ENCODE results near the gene SCRT2. TPM values are rescaled to one million over a fixed set of nuclear protein-coding genes. Genes with fewer than 3 reads are reported as not detected.
"Not testable (repeated sequence)": the region's sequence is repeated elsewhere in the genome, so short reads cannot be mapped to it uniquely, and the experiment has no call there.

Gene SCRT2
- total RNA-seq, result not detected
- not detected for polyA plus RNA-seq
- total RNA-seq, result not detected

DNA sequence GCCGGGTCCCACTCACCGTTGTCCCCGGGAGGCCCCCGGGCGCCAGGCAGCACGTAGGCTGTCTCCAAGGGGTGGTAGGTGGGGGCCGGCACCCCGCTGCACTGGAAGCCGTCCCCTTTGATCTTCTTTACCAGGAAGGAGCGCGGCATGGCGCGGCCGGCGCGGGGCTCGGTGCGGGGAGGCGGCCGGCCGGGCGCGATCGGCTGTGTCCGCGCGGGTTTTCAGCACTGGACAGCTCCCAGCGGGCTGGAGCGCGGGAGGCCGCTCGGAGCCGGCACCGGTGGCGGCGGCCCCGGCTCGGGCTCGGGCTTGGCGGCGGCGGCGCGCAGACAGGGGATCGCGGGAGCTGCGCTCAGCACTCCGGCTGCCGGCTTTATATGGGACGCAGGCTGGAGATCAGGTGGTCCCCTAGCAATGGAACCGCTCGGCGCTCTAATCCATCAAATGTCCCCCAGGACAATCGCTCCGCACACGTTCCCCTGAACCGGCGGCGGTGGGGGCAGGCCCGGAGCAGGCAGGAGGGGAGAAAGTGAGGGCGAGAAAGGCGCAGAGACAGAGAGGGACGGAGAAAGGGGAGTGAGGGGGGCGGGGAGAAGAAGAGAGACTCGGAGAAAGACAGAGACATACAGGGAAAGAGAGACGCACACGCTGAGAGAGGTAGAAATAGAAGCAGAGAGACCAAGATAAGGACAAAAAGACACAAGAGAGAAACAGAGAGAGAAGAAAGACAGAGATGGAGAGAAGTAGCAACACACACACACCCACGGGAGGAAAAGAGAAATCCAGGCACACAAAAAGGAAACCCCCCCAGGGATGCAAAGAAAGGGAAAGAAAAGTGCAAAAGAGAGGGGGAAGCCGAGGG is at the start of gene SCRT2:
Gene SCRT2, minus strand, starts transcription at position 350 of the 862 bp plus-strand sequence. Its CDS starts 201 bp downstream, at position 149.
- Mint-ChIP-seq H3K27me3 (peaks cover 63 to 80% (median 72%) of the 10 kb centered on the region in 5 donors), H3K4me1 (peaks cover 5 to 11% (median 6%) of the 10 kb centered on the region in 7 donors), H3K36me3 (peaks cover 0 to 4% (median 4%) of the 10 kb centered on the region in 5 donors), H3K9me3 (peaks cover 0 to 5% (median 0%) of the 10 kb centered on the region in 11 donors), H3K27ac (peak within 1 kb of the TSS in 1 of 9 donors; percentile 65), H3K4me3 (peak within 1 kb of the TSS in 7 of 10 donors; percentile 0 to 74 (median 59))
- ATAC-seq (peak; percentile 93), DNase-seq (peak; percentile 24 to 82 (median 61))
- Histone ChIP-seq H3K9me3 (ENCODE audit: control insufficient read depth in 2 of 3, low read length in 3 of 3) (no peaks in the 10 kb centered on the region), H3K27ac (ENCODE audit: low read depth, low read length) (no peak within 1 kb of the TSS), H3K27me3 (ENCODE audit: control insufficient read depth in 2 of 2, insufficient read depth in 2 of 2, low read length in 2 of 2) (peaks cover 0 to 10% of the 10 kb centered on the region in 2 donors), H3K4me3 (ENCODE audit: low read length) (no peak within 1 kb of the TSS), H3K36me3 (ENCODE audit: control insufficient read depth in 2 of 3, insufficient read depth in 3 of 3, low read length in 3 of 3) (no peaks in the 10 kb centered on the region), H3K4me1 (ENCODE audit: control insufficient read depth in 2 of 2, insufficient read depth in 2 of 2, low read length in 2 of 2) (no peaks in the 10 kb centered on the region)
- ChIA-PET POLR2A (no interaction called here), CTCF (no interaction called here)
- intact Hi-C loops (cut with micrococcal nuclease), result no loop called here

DNA sequence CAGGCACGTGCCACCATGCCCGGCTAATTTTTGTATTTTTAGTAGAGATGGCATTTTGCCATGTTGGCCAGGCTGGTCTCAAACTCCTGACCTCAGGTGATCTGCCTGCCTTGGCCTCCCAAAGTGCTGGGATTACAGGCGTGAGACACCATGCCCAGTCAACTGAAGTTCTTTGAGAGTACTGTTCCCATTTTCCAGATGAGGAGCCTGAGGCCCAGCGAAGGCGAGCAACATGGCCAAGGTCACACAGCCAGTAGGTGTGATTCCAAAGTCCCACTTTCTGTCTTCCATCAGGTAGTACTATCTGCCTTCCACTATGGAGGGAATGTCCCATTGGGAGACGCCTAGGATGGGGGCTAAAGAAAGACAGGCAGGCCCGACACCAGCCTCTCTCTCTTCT is 49.2 kb upstream of the SCRT2 start:
- H3K36me3 ChIP-seq (ENCODE audit: control insufficient read depth in 2 of 3, insufficient read depth in 3 of 3, low read length in 3 of 3); H3K4me3 Mint-ChIP-seq; H3K9me3 Mint-ChIP-seq; POLR2A ChIA-PET; CTCF ChIA-PET; intact Hi-C loops (cut with micrococcal nuclease); H3K27ac Mint-ChIP-seq; H3K36me3 Mint-ChIP-seq; H3K9me3 ChIP-seq (ENCODE audit: control insufficient read depth in 2 of 3, low read length in 3 of 3); H3K4me1 ChIP-seq (ENCODE audit: control insufficient read depth in 2 of 2, insufficient read depth in 2 of 2, low read length in 2 of 2); H3K4me3 ChIP-seq (ENCODE audit: low read length); DNase-seq; H3K27me3 ChIP-seq (ENCODE audit: control insufficient read depth in 2 of 2, insufficient read depth in 2 of 2, low read length in 2 of 2); H3K4me1 Mint-ChIP-seq; ATAC-seq; H3K27ac ChIP-seq (ENCODE audit: low read depth, low read length): not testable (repeated sequence)
- peaks cover 37 to 62% (median 55%) of the 10 kb centered on the region in 5 donors for H3K27me3 Mint-ChIP-seq

DNA sequence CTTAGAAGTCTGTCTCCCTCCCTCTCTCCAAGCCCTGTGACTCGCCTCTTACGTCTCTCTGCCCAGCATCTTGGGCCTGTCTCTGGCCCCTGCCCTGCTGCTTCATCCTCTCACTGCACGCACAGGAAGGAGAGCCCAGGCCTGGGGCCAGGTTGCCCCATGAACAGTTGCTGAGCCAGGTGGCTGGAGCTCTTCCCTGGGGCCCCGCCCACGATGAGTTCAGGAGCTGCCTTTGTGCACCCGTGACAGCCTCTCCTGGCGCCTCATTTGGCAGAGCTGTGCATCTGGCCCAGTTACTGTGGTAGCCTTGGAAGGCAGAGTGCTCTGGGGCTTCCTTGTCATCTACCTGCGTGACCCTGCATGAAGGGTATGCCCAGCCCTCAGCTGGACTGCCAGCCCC is 48.2 kb upstream of the SCRT2 start:
- H3K36me3 Mint-ChIP-seq, result peaks cover 0 to 4% (median 0%) of the 10 kb centered on the region in 5 donors
- H3K27me3 ChIP-seq (ENCODE audit: control insufficient read depth in 2 of 2, insufficient read depth in 2 of 2, low read length in 2 of 2), result no peaks in the 10 kb centered on the region
- no peak overlapping the region for H3K4me3 ChIP-seq (ENCODE audit: low read length)
- H3K4me3 Mint-ChIP-seq, result peak overlapping the region in 1 of 10 donors; percentile 34
- intact Hi-C loops (cut with micrococcal nuclease), result no loop called here
- CTCF ChIA-PET, result interaction anchor here (0.6 kb wide), 1 partner anchor 15 kb away, joined by 3 read pairs; no protein-coding TSS in a partner anchor
- no peak for ATAC-seq
- H3K4me1 ChIP-seq (ENCODE audit: control insufficient read depth in 2 of 2, insufficient read depth in 2 of 2, low read length in 2 of 2), result peaks cover 0 to 4% of the 10 kb centered on the region in 2 donors
- POLR2A ChIA-PET, result no interaction called here
- peaks cover 27 to 61% (median 53%) of the 10 kb centered on the region in 5 donors for H3K27me3 Mint-ChIP-seq
- H3K9me3 Mint-ChIP-seq, result peaks cover 0 to 1% (median 0%) of the 10 kb centered on the region in 11 donors
- H3K27ac Mint-ChIP-seq, result no peak overlapping the region
- H3K4me1 Mint-ChIP-seq, result peaks cover 0 to 6% (median 0%) of the 10 kb centered on the region in 7 donors
- no peaks in the 10 kb centered on the region for H3K9me3 ChIP-seq (ENCODE audit: control insufficient read depth in 2 of 3, low read length in 3 of 3)
- no peak for DNase-seq
- H3K27ac ChIP-seq (ENCODE audit: low read depth, low read length), result no peak overlapping the region
- no peaks in the 10 kb centered on the region for H3K36me3 ChIP-seq (ENCODE audit: control insufficient read depth in 2 of 3, insufficient read depth in 3 of 3, low read length in 3 of 3)

DNA sequence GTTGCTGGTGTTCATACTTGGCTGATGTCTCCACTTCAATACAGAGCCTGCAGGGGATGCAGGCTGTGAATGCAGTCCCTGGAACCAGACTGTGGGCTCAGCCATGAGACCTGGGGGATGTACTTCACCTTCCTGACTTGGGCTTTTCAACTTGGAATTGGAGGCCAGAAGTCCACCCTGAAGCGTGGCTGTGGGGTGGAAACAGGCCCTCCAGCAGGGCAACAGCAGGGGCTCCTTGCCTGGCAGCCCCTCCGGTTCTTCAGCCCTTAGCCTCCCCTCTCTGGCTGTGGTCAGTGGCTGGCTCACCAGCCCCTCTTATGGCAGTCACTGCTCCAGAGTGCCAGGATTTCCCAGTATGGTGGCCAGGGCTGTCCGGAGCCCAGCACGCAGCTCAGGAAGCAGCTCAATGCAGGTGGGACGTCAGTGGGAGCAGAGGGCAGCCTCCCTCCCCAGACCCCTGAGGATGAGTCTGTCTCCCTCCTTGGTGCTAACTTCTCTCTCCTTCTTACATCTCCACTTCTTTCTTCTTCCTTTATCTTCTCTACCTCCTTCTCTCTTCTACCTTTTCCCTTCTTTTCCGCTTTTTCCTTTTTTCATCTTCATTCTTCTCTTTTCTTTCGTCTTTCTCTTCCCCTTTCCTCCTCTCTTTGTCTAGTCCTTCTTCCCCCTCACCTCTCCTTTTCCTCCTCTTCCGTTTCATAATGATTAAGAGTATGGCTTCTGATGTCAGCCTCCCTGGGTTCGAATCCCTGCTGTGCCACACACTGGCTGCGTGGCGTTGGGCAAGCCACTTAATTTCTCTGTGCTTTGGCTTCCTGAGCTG is 47.4 kb upstream of the SCRT2 start:
- Histone ChIP-seq H3K4me1 (ENCODE audit: control insufficient read depth in 2 of 2, insufficient read depth in 2 of 2, low read length in 2 of 2) (no peaks in the 10 kb centered on the region), H3K4me3 (ENCODE audit: low read length) (no peak overlapping the region), H3K27me3 (ENCODE audit: control insufficient read depth in 2 of 2, insufficient read depth in 2 of 2, low read length in 2 of 2) (no peaks in the 10 kb centered on the region), H3K27ac (ENCODE audit: low read depth, low read length) (no peak overlapping the region), H3K36me3 (ENCODE audit: control insufficient read depth in 2 of 3, insufficient read depth in 3 of 3, low read length in 3 of 3) (no peaks in the 10 kb centered on the region), H3K9me3 (ENCODE audit: control insufficient read depth in 2 of 3, low read length in 3 of 3) (no peaks in the 10 kb centered on the region)
- H3K4me1 Mint-ChIP-seq, result peaks cover 0 to 3% (median 0%) of the 10 kb centered on the region in 7 donors
- ATAC-seq (no peak), DNase-seq (no peak)
- no peak overlapping the region for H3K4me3 Mint-ChIP-seq
- ChIA-PET CTCF (no interaction called here), POLR2A (no interaction called here)
- intact Hi-C loops (cut with micrococcal nuclease), result no loop called here
- H3K27me3 Mint-ChIP-seq, result peaks cover 23 to 61% (median 53%) of the 10 kb centered on the region in 5 donors
- peaks cover 0 to 4% (median 0%) of the 10 kb centered on the region in 5 donors for H3K36me3 Mint-ChIP-seq
- H3K9me3 Mint-ChIP-seq, result peaks cover 0 to 1% (median 0%) of the 10 kb centered on the region in 11 donors
- H3K27ac Mint-ChIP-seq, result no peak overlapping the region

DNA sequence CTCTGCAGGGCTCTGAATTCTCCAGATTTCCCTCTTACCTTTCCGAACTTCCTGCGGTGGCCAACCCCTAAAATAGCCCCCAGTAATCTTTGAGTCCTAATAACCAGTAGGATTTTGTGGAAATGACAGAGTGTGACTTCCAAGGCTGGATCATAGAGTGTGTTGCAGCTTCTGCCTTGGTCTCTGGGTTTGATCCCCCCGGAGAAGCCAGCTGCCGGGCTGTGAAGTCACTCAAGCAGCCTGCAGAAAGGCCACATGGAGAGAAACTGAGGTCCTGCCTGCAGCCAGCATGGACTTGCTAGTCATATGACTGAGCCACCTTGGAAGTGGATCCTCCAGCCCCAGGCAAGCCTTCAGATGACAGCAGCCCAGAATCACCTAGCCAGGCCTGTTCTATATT is 46.3 kb upstream of the SCRT2 start:
- Histone ChIP-seq H3K4me3 (ENCODE audit: low read length) (no peak overlapping the region), H3K9me3 (ENCODE audit: control insufficient read depth in 2 of 3, low read length in 3 of 3) (no peaks in the 10 kb centered on the region), H3K27ac (ENCODE audit: low read depth, low read length) (no peak overlapping the region), H3K36me3 (ENCODE audit: control insufficient read depth in 2 of 3, insufficient read depth in 3 of 3, low read length in 3 of 3) (no peaks in the 10 kb centered on the region), H3K27me3 (ENCODE audit: control insufficient read depth in 2 of 2, insufficient read depth in 2 of 2, low read length in 2 of 2) (no peaks in the 10 kb centered on the region), H3K4me1 (ENCODE audit: control insufficient read depth in 2 of 2, insufficient read depth in 2 of 2, low read length in 2 of 2) (no peaks in the 10 kb centered on the region)
- H3K27me3 Mint-ChIP-seq, result peaks cover 22 to 69% (median 53%) of the 10 kb centered on the region in 5 donors
- ATAC-seq, result no peak
- H3K4me1 Mint-ChIP-seq, result peaks cover 0 to 2% (median 0%) of the 10 kb centered on the region in 7 donors
- H3K27ac Mint-ChIP-seq, result no peak overlapping the region
- intact Hi-C loops (cut with micrococcal nuclease), result no loop called here
- DNase-seq, result no peak
- peaks cover 0 to 4% (median 0%) of the 10 kb centered on the region in 5 donors for H3K36me3 Mint-ChIP-seq
- peaks cover 0 to 3% (median 0%) of the 10 kb centered on the region in 11 donors for H3K9me3 Mint-ChIP-seq
- CTCF ChIA-PET, result no interaction called here
- POLR2A ChIA-PET, result no interaction called here
- H3K4me3 Mint-ChIP-seq, result no peak overlapping the region

DNA sequence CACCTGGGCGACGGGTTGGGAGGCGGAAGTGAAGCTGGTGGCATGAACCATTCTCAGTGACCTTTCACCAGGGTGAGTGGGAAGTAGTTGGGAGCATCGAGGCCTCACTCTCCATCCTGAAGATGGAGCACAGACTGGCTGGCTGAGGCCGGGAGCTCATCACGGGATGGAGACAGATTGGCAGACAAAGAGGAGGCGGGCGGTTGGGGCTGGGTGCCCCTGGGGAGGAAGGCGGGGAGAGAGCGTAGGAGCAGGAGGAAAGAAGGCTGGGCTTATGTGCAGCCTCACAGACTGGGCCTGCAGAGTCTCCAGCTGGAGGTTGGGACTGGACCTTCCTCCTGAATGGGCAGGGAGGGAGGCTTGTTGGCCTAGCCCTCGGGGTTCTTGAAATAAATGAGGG is 44.2 kb upstream of the SCRT2 start:
- Histone ChIP-seq H3K4me3 (ENCODE audit: low read length) (no peak overlapping the region), H3K36me3 (ENCODE audit: control insufficient read depth in 2 of 3, insufficient read depth in 3 of 3, low read length in 3 of 3) (no peaks in the 10 kb centered on the region), H3K9me3 (ENCODE audit: control insufficient read depth in 2 of 3, low read length in 3 of 3) (no peaks in the 10 kb centered on the region), H3K4me1 (ENCODE audit: control insufficient read depth in 2 of 2, insufficient read depth in 2 of 2, low read length in 2 of 2) (no peaks in the 10 kb centered on the region), H3K27ac (ENCODE audit: low read depth, low read length) (no peak overlapping the region), H3K27me3 (ENCODE audit: control insufficient read depth in 2 of 2, insufficient read depth in 2 of 2, low read length in 2 of 2) (no peaks in the 10 kb centered on the region)
- no peak overlapping the region for H3K27ac Mint-ChIP-seq
- intact Hi-C loops (cut with micrococcal nuclease), result no loop called here
- ChIA-PET POLR2A (no interaction called here), CTCF (no interaction called here)
- H3K27me3 Mint-ChIP-seq, result peaks cover 7 to 60% (median 39%) of the 10 kb centered on the region in 5 donors
- peaks cover 0 to 3% (median 0%) of the 10 kb centered on the region in 11 donors for H3K9me3 Mint-ChIP-seq
- H3K4me3 Mint-ChIP-seq, result no peak overlapping the region
- H3K36me3 Mint-ChIP-seq, result peaks cover 0 to 4% (median 0%) of the 10 kb centered on the region in 5 donors
- peaks cover 0 to 2% (median 0%) of the 10 kb centered on the region in 7 donors for H3K4me1 Mint-ChIP-seq
- ATAC-seq (no peak), DNase-seq (no peak)
